NCI-H748 (cell line): ENCODE measurements around the gene MIA.
A peak's percentile ranks its signal among the peaks of the same experiment; 100 is the strongest.
"Not testable (repeated sequence)": the region's sequence is repeated elsewhere in the genome, so short reads cannot be mapped to it uniquely, and the experiment has no call there.

Source experiments
- DNase-seq: peaks from one replicate; lab custom pipeline; 2025; ENCODE audit not compliant: unreplicated experiment; lab: John Stamatoyannopoulos, UW

The MIA gene

DNA sequence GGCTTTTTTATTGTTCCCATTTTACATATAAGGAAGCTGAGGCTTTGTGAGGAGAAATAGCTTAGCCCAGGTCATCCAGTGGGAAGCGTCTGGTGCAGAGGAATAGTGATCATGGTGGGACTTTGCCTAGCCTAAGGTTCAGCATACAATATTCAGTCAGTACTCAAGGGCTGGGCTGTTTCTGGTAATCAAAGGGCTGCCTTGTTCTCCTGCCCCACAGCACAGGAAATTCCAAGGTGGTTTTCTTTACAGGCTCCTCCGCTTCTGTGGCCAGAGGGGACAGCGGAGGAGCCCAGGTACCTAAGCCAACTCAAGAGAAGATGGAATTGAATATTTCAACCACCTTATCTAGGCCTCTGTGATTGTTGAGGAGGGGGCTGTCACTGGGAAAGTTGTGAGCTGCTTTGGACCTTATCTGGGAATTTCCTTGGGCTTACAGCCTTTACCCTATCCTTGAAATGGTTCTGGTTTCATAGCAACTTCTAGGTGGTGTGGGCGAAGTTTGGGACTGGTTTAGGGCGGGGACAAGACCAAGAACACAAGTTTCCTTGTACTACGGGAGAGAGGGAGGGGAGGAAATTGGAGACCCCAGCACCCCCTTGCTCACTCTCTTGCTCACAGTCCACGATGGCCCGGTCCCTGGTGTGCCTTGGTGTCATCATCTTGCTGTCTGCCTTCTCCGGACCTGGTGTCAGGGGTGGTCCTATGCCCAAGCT lies at the start of gene MIA:
TSS of gene MIA (plus strand) at position 606 of the 716 bp plus-strand sequence. CDS start at position 628, 22 bp downstream.
- no peak for DNase-seq

DNA sequence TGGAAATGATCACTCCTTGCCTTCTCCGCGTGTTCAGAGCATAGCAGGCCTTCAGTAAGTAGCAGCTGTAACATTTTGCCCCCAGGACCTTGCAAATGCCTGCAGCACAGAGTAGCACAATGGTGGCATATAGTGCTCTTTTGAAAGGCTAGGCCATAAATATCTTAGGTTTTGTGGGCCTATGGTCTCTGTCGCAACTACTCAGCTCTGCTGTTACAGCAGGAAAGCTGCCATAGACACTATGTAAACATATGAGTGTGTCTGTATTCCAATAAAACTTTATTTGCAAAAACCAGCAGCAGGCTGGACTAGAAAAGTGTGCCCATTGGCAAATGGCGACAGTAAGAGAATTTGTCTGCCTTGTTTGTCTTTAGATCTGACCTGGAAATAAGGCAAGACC lies 49.0 kb upstream of the MIA start:
- no peak for DNase-seq

DNA sequence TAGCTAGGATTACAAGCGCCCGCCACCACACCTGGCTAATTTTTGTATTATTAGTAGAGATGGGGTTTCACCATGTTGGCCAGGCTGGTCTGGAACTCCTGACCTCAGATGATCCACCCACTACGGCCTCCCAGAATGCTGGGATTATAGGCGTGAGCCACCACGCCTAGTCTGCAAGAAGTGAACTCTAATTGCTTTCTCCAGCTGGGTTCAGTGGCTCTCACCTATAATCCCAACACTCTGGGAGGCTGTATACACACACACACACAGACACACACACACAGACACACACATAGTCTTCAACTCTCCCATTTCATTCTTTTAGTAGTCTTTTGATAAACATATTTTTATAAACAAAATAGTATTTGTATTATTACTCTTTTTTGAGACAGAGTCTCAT lies 45.3 kb upstream of the MIA start:
- not testable (repeated sequence) for DNase-seq

DNA sequence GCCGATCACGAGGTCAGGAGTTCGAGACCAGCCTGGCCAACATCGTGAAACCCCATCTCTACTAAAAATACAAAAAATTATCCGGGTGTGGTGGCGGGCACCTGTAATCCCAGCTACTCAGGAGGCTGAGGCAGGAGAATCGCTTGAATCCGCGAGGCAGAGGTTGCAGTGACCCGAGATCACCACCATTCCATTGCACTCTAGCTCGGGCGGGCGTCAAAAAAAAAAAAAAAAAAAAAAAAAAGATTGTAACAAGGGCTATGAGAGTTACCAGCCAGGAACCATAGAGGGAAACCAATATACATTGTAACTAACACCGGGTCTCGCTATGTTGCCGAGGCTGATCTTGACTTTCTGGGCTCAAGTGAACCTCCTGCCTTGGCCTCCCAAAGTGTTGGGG lies 43.0 kb upstream of the MIA start:
- not testable (repeated sequence) for DNase-seq

DNA sequence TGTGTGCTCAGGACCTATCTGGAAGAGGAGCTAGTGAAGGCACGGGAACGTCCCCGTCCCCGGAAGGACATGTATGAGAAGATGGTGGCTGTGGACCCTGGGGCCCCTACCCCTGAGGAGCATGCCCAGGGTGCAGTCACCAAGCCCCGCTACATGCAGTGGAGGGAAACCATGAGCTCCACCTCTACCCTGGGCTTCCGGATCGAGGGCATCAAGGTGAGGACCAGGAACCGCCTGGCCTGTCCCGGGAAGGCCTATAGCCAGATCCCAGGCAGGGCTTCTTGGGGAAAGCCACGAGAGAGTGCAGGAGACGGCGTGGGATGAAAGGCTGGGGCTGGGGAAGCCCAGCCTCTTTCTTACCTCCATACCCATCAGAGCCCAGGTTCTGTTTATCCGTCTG lies 42.2 kb upstream of the MIA start:
- DNase-seq, result no peak

DNA sequence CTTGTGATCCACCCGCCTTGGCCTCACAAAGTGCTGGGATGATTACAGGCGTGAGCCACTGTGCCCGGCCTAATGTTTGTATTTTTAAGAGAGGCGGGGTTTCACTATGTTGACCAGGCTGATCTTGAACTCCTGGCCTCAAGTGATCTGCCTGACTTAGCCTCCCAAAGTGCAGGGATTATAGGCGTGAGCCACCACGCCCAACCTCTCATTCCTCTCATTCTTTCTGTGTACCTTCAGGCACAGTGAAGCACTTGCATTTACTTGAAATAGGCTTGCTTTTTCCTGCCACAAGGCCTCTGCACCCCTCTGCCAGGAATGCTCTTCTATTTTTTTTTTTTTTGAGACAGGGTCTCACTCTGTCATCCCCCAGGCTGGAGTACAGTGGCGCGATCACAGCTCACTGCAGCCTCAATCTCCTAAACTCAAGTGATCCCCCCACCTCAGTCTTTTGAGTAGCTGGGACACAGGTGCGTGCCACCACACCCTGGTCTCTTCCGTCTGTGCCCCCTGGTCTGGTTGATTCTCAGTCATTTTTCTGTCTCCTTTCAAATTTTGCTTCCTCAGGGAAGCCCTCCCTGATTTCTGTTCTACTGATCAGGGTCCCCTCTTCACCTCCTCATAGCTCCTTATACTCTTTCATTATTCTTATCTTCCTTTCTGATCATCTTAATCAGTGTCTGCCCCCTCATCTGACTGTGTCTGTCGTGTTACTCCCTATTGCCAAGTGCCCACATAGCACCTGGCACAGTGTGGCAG lies 40.1 kb upstream of the MIA start:
- DNase-seq, result no peak

DNA sequence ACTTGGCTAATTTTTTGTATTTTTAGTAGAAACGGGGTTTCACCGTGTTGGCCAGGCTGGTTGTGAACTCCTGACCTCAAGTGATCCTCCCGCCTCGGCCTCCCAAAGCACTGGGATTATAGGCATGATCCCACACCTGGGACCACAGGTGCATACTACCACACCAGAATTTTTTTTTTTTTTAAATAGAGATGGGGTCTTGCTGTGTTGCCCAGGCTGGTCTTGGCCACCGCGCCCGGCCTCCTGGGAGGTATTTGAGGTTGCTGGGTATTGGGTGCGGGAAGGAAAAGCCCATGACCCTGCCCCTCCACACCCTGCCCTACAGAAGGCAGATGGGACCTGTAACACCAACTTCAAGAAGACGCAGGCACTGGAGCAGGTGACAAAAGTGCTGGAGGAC lies 38.7 kb upstream of the MIA start:
- DNase-seq, result no peak

DNA sequence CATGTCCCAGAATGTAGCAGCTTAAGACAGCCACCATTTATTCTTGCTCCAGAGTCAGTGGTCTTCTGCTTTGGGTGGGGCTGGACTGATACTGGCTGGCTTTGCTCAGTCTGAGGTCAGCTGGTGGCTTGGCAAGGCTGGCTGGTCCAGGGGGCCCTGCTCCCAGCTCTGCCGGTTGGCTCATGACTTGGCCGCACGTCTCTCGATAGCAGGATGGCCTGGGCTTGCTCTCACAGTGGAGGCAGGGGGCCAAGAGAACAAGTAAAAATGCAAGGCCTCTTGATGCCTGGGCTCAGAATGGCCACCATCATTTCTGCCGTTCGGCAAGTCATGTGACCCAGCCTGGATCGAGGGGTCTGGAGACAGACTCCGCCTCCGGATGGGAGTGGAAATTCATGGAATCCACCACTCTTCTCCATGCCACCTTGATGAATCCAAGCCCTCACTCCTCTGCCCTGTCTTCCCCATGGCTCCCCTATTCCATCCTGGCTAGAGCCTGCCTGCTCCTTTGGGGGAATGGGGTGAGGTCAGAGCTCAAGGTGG lies 38.1 kb upstream of the MIA start:
- DNase-seq, result no peak

DNA sequence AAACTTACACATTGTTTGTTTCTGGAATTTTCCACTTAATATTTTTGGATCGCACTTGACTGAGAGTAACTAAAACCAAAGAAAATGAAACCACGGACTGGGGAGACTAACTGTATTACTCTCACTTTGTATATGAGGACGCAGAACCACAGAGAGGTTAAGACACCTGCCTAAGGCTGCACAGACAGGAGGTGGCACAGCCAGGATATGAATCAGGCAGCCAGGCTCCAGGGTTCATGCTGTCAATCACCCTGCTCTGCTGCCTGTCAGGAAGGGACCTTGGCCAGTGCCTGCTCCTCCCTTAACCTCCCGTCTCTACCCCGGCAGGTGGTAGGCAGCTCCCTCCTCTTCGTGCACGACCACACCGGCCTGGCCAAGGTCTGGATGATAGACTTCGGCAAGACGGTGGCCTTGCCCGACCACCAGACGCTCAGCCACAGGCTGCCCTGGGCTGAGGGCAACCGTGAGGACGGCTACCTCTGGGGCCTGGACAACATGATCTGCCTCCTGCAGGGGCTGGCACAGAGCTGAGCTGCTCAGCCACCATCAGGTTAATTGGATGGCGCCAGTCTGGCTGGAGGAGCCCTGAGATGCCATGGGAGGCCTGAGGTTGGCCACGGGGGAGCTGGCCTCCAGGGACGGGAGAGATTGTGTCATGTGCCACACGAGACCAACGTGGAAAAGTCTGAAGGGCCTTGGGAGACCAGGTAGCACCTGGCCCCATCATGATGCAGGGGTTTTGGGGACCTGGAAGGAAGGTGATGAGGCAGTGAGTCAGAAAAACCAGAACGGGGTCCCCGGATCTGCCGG lies 36.1 kb upstream of the MIA start:
- no peak for DNase-seq

DNA sequence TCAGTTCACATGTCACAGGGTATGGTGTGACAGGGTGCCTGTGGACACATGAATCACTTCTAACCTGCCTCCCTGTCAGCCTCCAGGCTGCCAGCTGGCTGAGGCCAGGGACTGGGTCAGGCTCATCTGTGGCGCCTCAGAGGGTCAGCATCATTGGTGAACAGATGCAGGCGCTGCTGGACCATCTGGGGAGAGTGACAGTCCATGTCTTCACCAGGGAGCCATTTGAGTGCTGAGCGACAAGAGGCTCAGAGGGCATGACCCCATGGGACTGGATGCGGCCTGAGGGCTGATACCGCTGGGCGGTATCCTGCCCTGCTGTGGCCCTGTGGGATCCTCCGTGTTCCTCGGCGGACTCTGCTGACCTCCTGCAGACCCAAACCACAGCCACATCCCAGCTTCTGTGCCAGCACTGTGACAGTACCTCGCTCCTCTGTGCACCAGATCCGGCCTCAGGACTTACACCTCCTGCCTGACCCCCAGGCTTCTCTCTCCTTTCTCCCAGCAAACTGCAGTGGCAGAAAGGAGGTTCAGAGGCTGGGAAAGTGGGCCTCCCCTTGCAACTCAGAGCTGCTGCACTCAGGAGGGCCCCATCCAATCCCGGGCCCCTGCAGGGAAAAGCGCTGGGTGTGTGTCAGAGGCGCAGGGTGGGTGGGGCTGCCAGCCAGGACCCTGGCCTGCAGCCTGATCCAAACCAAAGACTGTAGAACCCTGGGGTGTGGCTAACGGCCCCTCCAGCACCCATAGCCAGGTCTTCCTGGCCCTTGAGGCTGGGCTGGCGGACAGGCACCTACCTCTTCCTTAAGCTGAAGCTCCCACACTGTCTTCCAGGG lies 35.2 kb upstream of the MIA start:
- DNase-seq, result no peak

DNA sequence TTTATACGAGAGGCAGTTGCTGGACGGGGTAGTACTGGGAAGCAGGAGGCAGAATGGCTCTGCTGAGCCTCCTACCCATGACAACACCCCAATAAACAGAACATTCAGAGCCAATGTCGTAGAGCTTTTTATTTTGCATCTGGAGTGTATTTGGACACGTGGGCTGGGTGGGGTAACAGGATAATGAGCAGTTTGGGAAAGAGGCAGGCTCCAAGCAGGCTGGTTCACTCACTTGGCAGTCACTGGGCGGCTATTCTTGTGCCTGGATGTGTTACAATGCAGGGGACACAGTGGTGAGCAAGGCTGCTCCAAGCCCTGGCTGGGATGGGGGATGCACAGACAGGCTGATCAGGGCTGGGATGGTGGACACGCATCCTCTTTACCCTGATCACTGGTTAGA lies 34.6 kb upstream of the MIA start:
- no peak for DNase-seq

DNA sequence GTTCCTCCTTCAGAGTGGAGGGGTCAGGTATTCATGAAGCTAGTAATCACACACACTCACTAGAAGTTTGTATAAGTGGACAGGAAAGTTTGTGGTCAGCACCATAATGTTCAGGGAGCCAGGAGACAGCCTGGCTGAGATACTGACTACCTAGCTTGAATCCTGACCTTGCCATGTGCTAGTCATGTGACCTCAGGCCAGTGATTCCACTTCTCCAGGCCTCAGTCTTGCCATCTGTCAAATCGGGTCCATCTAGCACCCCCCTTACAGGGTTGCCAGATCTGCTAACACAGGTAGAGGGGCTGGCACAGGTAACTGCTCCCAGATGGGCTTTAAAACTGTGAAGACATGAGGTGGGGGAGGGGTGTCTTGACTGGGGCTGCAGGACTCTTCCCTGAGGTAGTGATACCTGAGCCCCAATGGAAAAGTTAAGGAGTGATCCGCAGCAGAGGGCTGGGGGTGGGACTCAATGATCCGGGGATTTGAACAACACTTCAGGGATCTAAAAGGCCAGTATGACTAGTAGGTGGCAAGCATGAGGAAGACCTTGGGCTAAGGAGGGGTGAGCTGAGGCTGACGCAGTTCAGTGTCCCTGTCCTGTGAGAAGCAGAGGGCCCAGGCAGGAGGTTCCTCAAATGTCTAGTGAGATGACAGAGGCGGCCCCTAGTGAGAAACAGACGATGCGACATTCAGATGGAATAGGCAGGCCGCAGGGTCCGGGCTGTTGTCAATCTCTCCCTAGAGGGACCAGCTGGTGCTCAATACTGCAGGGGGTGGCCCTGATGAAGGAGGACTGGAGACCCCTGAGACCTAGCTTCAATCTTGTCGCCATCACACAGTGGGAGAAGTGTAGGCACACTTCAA lies 33.6 kb upstream of the MIA start:
- no peak for DNase-seq

DNA sequence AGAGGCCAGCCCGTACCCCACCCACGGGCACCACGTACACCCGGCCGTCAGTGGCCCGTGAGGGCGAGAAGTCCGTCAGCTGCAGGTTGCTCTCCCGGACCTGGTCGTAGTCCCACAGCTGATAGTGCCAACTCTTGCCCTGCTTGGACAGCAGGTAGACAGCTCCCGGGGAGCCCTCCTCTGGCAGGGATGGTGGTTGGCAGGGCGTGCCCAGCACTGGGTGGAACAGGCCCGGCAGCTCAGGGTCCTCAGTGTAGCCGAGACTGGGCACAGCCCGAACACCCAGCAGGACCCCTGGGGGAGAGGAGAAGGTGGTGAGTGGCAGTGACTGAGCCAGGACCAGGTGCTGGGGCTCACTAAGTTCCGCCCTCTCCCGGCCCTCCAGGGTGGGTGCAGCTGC lies 32.8 kb upstream of the MIA start:
- DNase-seq, result no peak

DNA sequence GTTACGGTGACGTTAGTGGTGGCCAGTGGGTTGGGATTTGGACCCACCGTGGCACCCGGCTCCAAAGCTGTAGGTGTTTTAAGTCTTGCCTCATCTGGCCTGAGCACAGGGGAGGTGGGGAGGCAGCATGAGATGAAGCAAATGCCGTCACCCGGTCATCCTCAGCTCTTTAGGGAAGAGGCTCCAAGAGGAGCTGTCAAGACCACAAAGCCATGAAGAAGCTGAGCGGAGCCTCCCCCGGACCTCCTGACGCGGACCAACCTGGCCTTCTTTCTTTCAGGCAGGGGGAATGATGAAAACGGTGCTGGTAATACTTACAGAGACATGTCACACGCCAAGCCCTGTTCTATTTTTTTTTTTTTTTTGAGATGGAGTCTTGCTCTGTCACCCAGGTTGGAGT lies 32.4 kb upstream of the MIA start:
- DNase-seq, result no peak

DNA sequence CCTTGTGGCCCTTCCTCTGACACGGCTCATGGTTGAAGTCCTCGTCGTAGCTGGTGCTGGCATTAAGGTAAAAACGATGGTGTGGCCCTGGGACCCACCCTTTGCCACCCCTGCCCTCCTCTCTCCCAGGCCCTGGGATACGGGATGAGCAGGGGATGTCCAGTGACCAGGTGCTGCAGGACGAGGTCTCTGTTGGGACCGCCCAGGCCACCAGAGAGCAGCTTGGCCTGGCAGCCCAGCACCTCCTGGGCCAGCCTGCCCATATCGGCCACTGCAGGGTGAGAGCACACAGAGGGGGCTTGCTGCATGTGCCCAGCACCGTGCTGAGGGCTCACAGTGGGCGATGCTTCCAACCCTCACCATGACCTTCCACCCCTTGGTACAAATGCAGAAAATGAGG lies 31.4 kb upstream of the MIA start:
- no peak for DNase-seq

DNA sequence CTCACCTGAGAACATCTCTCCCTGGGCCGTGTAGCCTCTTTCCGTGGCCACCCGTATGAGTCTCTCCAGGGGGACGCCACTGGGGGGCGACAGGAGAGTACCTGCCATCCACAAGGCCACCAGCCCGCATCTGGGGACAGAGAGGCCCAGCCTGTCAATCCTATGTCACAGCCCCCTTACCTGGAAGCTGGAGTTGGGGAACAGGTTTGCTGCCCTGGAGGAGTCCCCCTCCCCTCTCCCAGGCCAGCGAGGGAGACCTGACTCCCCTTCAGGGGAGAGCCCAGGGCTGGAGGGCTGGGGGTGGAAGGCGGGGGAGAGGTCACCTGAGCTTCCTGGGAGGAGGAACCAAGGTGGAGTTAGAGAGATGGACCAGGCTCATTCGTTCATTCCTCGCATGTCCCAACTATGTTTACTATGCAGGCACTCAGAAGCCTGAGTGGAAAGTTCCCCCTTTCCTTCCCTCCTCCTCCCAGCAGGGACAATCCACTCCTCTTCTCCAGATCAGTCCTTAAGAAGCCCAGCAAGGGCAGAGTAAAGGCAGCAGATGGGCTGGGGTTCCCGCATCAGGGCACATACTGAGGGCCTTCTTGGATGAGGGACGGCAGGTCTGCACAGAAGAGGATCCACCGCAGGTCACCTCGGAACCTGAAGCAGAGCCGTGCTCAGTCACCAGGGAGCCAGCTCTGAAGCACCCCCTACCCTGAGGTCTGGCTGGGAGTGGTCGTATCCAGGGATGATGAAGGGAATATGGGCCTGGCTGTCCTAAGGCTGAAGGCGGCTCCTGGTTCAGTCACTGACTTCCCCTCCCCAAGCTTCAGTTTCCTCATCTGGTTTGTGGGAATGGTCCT lies 30.5 kb upstream of the MIA start:
- DNase-seq, result peak; percentile 30

DNA sequence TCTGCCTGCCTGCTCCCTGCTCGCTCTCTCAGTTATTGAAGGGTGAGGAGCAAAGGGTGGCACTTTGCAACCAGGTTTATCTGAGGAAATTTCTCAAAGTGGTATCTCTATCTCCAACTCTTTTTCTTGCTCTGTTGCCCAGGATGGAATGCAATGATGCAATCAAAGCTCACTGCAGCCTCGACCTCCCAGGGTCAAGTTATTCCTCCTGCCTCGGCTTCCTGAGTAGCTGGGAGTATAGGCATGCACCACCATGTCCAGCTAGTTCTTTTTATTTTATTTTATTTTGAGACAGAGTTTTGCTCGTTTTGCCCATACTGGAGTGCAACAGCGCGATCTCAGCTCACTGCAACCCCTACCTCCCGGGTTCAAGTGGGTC lies 29.9 kb upstream of the MIA start:
- no peak for DNase-seq

DNA sequence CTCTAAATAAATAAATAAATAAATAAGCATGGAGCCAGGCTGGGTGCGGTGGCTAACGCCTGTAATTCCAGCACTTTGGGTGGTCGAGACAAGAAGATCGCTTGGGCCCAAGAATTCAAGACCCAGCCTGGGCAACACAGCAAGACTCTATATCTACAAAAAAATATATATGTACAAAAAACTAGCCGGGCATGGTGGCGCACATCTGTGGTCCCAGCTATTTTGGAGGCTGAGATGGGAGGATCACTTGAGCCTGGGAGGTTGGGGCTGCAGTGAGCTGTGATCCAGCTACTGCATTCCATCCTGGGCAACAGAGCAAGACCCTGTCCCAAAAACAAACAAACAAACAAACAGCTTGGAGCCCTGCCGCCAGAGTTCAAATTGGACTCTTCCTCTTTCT lies 27.8 kb upstream of the MIA start:
- DNase-seq, result no peak
